GM12872 (cell line): ENCODE data around the gene KRT81.
A peak's percentile ranks its signal among the peaks of the same experiment; 100 is the strongest.

ENCODE experiments used
- CTCF ChIP-seq: IDR thresholded peaks from 3 replicates; pipeline ENCODE4 v1.5.1; 2011; ENCODE audit warnings: low read depth, mild to moderate bottlenecking, low read length, moderate library complexity; ENCODE audit not compliant: insufficient read depth

Gene KRT81

GRCh38 chr12:52316701-52317100, 25.4 kb upstream of the KRT81 start:
- no peak for TF ChIP-seq CTCF

GRCh38 chr12:52316290-52316689, 25.0 kb upstream of the KRT81 start:
- no peak for TF ChIP-seq CTCF

GRCh38 chr12:52315721-52316120, 24.4 kb upstream of the KRT81 start:
- peak; percentile 70 for TF ChIP-seq CTCF

- no peak for TF ChIP-seq CTCF
These were observed 23.2 kb upstream of the KRT81 start for GRCh38 chr12:52314511-52314910.

- no peak for TF ChIP-seq CTCF
These were observed 22.6 kb upstream of the KRT81 start for GRCh38 chr12:52313926-52314325.

GRCh38 chr12:52313461-52313860, 22.1 kb upstream of the KRT81 start:
- no peak for TF ChIP-seq CTCF

- TF ChIP-seq CTCF = no peak
These were observed 20.8 kb upstream of the KRT81 start for GRCh38 chr12:52312086-52312485.

- no peak for TF ChIP-seq CTCF
These were observed 19.9 kb upstream of the KRT81 start for GRCh38 chr12:52311285-52311648.
